ENCODE results near the gene ATP5MC3.
"Not testable (repeated sequence)": the region's sequence is repeated elsewhere in the genome, so short reads cannot be mapped to it uniquely, and the experiment has no call there.

Gene ATP5MC3
- total RNA-seq: 21.1 to 41.6 (median 33.3) reads per million in 4 donors

- peak; percentile 79 to 96 (median 84) for DNase-seq
These were observed at the start of gene ATP5MC3 for GRCh38 chr2:175181104-175181876. Gene ATP5MC3 (minus strand): TSS chr2:175181710. CDS start chr2:175181393, 317 bp downstream.

GRCh38 chr2:175228601-175229000, 47.1 kb upstream of the ATP5MC3 start:
- not testable (repeated sequence) for DNase-seq

- DNase-seq: peak in 1 of 5 donors; percentile 9
These were observed 46.7 kb upstream of the ATP5MC3 start for GRCh38 chr2:175228179-175228578.

- peak in 1 of 5 donors; percentile 51 for DNase-seq
These were observed 45.9 kb upstream of the ATP5MC3 start for GRCh38 chr2:175227393-175227792.

- no peak for DNase-seq
These were observed 38.6 kb upstream of the ATP5MC3 start for GRCh38 chr2:175220075-175220474.

- no peak for DNase-seq
These were observed 37.0 kb upstream of the ATP5MC3 start for GRCh38 chr2:175218551-175218950.

GRCh38 chr2:175207741-175208438, 26.4 kb upstream of the ATP5MC3 start:
- no peak for DNase-seq

GRCh38 chr2:175206866-175207265, 25.4 kb upstream of the ATP5MC3 start:
- no peak for DNase-seq

GRCh38 chr2:175205523-175205922, 24.0 kb upstream of the ATP5MC3 start:
- no peak for DNase-seq

- peak in 2 of 5 donors; percentile 15 to 22 for DNase-seq
These were observed 22.3 kb upstream of the ATP5MC3 start for GRCh38 chr2:175203621-175204496.

- DNase-seq: no peak
These were observed 13.5 kb upstream of the ATP5MC3 start for GRCh38 chr2:175195012-175195411.

GRCh38 chr2:175188761-175189160, 7.3 kb upstream of the ATP5MC3 start:
- no peak for DNase-seq

GRCh38 chr2:175187378-175187777, 5.9 kb upstream of the ATP5MC3 start:
- peak in 1 of 5 donors; percentile 24 for DNase-seq

- DNase-seq: no peak
These were observed 2.2 kb upstream of the ATP5MC3 start for GRCh38 chr2:175183674-175184073.

GRCh38 chr2:175181877-175182308, 383 bp upstream of the ATP5MC3 start:
- no peak for DNase-seq

- DNase-seq: peak in 3 of 5 donors; percentile 22 to 48 (median 41)
These were observed 808 bp downstream of the ATP5MC3 start for GRCh38 chr2:175180701-175181103.

- no peak for DNase-seq
These were observed 4.9 kb downstream of the ATP5MC3 start for GRCh38 chr2:175176624-175177023.

GRCh38 chr2:175175896-175176295, 5.6 kb downstream of the ATP5MC3 start:
- no peak for DNase-seq

- no peak for DNase-seq
These were observed 6.2 kb downstream of the ATP5MC3 start for GRCh38 chr2:175175320-175175719.

GRCh38 chr2:175170659-175171304, 10.7 kb downstream of the ATP5MC3 start:
- no peak for DNase-seq

GRCh38 chr2:175169191-175169590, 12.3 kb downstream of the ATP5MC3 start:
- DNase-seq: peak in 1 of 5 donors; percentile 20

- DNase-seq: no peak
These were observed 13.0 kb downstream of the ATP5MC3 start for GRCh38 chr2:175168564-175168945.

Data from T-helper 1 cell (primary cell).